MM.1S (cell line): ENCODE data around the gene C10orf90.

Experiments used
- DNase-seq: peaks from one replicate; pipeline ENCODE4 v3.0.0-alpha.2; 2015
- H2AFZ ChIP-seq: fragments of 300-600 bp; sonication (generic); 2 replicates; pipeline ENCODE4 v1.6.0; 2016; ENCODE audit warnings: antibody characterized with exemption, low read length
- H3F3A ChIP-seq: fragments of 300-600 bp; sonication (generic); 2 replicates; pipeline ENCODE4 v1.6.1; 2016; ENCODE audit warnings: mild to moderate bottlenecking, antibody characterized with exemption, low read length, moderate library complexity, mixed read lengths; ENCODE audit not compliant: insufficient read depth
- H3K27ac ChIP-seq: fragments of 300-600 bp; sonication (generic); 2 replicates; pipeline ENCODE4 v1.5.1; 2016; ENCODE audit warnings: mild to moderate bottlenecking, low read length
- H3K27me3 ChIP-seq: fragments of 300-600 bp; sonication (generic); replicated peaks from 2 replicates; pipeline ENCODE4 v1.6.0; 2016; ENCODE audit warnings: low read length; ENCODE audit not compliant: insufficient read depth
- H3K36me3 ChIP-seq: fragments of 300-600 bp; sonication (generic); replicated peaks from 2 replicates; pipeline ENCODE4 v1.6.1; 2016; ENCODE audit warnings: mild to moderate bottlenecking, low read length, mixed read lengths; ENCODE audit not compliant: insufficient read depth
- H3K4me1 ChIP-seq: fragments of 300-600 bp; sonication (generic); 2 replicates; pipeline ENCODE4 v1.6.1; 2016; ENCODE audit warnings: low read length, mixed read lengths
- H3K4me2 ChIP-seq: fragments of 300-600 bp; sonication (generic); 2 replicates; pipeline ENCODE4 v1.6.0; 2016; ENCODE audit warnings: low read depth, low read length
- H3K4me3 ChIP-seq: fragments of 300-600 bp; sonication (generic); 2 replicates; pipeline ENCODE4 v1.5.1; 2016; ENCODE audit warnings: low read length, mixed read lengths
- H3K79me2 ChIP-seq: fragments of 300-600 bp; sonication (generic); 2 replicates; pipeline ENCODE4 v1.6.1; 2016; ENCODE audit warnings: mixed run types, low read length, mixed read lengths
- H3K9ac ChIP-seq: fragments of 300-600 bp; sonication (generic); 2 replicates; pipeline ENCODE4 v1.6.1; 2016; ENCODE audit warnings: low read length, mixed read lengths
- H3K9me2 ChIP-seq: fragments of 300-600 bp; sonication (generic); replicated peaks from 2 replicates; pipeline ENCODE4 v1.6.1; 2016; ENCODE audit warnings: mild to moderate bottlenecking, low read length, mixed read lengths; ENCODE audit not compliant: insufficient read depth
- H3K9me3 ChIP-seq: fragments of 300-600 bp; sonication (generic); replicated peaks from 2 replicates; pipeline ENCODE4 v1.6.1; 2016; ENCODE audit warnings: mild to moderate bottlenecking, low read length, mixed read lengths; ENCODE audit not compliant: insufficient read depth
- H4K20me1 ChIP-seq: fragments of 300-600 bp; sonication (generic); 2 replicates; pipeline ENCODE4 v1.6.1; 2016; ENCODE audit warnings: mild to moderate bottlenecking, low read length, moderate library complexity, mixed read lengths; ENCODE audit not compliant: insufficient read depth
- CTCF ChIP-seq: fragments of 300-600 bp; sonication (generic); IDR thresholded peaks from 2 replicates; pipeline ENCODE4 v1.5.1; 2016; ENCODE audit warnings: antibody characterized with exemption, low read length, mixed read lengths
- EZH2 ChIP-seq: fragments of 300-600 bp; sonication (generic); optimal IDR thresholded peaks from 2 replicates; pipeline ENCODE3; 2017; ENCODE audit warnings: low read depth, mild to moderate bottlenecking, antibody characterized with exemption, low read length, mixed read lengths
- EZH2phosphoT487 ChIP-seq: fragments of 300-600 bp; sonication (generic); IDR thresholded peaks from 2 replicates; pipeline ENCODE4 v1.6.1; 2018; ENCODE audit warnings: antibody characterized with exemption, low read length

C10orf90 gene

DNA sequence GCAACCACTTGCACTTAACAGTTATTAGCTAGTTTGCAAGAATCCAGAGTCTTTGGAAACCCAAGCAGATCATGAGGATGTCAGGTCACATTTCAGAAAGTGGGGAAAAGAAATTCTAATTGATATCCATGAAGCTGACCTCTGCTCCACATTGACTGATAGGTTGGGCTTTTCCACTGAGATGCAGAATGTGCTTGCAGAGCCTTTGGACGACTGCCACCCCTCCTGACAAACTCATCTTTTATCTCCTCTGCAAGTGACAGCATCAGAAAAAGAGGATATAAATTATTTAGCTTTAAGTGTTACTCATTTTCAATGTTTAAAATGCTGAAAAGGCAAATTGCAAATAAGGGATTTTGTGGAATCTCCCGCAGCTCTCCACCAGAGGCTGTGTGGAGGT, 75.3 kb downstream of the C10orf90 start:
- Histone ChIP-seq H3K27me3 (no peaks in the 10 kb centered on the region), H3K36me3 (no peaks in the 10 kb centered on the region), H4K20me1 (no peaks in the 10 kb centered on the region), H3K9me2 (no peaks in the 10 kb centered on the region), H3K27ac (no peak overlapping the region), H3F3A (no peaks in the 10 kb centered on the region), H3K4me3 (no peak overlapping the region), H3K79me2 (no peaks in the 10 kb centered on the region), H3K4me2 (no peak overlapping the region), H2AFZ (no peak overlapping the region), H3K9me3 (no peaks in the 10 kb centered on the region), H3K9ac (no peak overlapping the region), H3K4me1 (no peaks in the 10 kb centered on the region)
- no peak for DNase-seq
- TF ChIP-seq EZH2phosphoT487 (no peak), CTCF (no peak), EZH2 (no peak)

DNA sequence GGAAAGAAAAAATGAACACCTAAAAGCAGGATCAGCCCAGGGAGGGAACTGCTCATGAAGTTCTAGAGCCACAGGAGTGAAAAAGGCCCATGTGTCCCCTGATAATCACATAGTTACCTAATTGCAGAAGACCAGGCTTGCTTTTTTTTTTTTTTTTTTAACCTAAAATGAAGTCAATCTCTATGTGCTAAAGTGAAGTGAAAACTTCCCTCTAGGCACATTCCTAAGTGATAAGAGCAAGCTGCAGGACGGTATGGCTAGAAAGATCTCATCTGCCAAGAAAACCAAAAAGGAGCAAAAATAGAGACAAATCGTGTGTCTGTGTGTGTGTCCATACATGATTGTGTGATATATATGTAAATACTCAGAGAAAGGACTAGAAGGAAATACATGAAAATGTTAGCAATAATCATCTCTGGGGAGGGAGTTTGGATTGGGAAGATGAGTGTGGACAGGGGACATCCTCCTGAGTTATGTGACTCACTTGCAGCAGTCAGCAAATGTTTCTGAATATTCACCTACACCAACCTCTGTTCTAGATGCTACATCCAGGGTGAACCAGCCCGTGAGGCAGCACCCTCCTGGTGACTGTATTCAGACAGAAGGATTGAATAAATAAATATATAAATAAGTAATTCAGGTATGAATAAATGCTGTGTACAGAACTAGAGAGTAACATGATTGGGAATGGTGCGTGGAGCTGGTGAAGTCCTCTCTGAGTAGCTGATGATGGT, 76.4 kb downstream of the C10orf90 start:
- H3K4me1 ChIP-seq = no peaks in the 10 kb centered on the region
- no peaks in the 10 kb centered on the region for H3F3A ChIP-seq
- DNase-seq = no peak
- no peaks in the 10 kb centered on the region for H3K9me3 ChIP-seq
- H3K9ac ChIP-seq = no peak overlapping the region
- no peak overlapping the region for H3K4me2 ChIP-seq
- H3K36me3 ChIP-seq = no peaks in the 10 kb centered on the region
- H3K4me3 ChIP-seq = no peak overlapping the region
- H4K20me1 ChIP-seq = no peaks in the 10 kb centered on the region
- H2AFZ ChIP-seq = no peak overlapping the region
- H3K27ac ChIP-seq = no peak overlapping the region
- no peak for TF ChIP-seq EZH2phosphoT487
- no peaks in the 10 kb centered on the region for H3K27me3 ChIP-seq
- no peaks in the 10 kb centered on the region for H3K9me2 ChIP-seq
- H3K79me2 ChIP-seq = no peaks in the 10 kb centered on the region

- H3K27ac ChIP-seq = no peak overlapping the region
- H3F3A ChIP-seq = no peaks in the 10 kb centered on the region
- H3K4me3 ChIP-seq = no peak overlapping the region
- DNase-seq = no peak
- H3K9me3 ChIP-seq = no peaks in the 10 kb centered on the region
- H3K9me2 ChIP-seq = no peaks in the 10 kb centered on the region
- H3K36me3 ChIP-seq = no peaks in the 10 kb centered on the region
- H3K9ac ChIP-seq = no peak overlapping the region
- TF ChIP-seq EZH2phosphoT487 (no peak), CTCF (no peak), EZH2 (no peak)
- H4K20me1 ChIP-seq = no peaks in the 10 kb centered on the region
- H2AFZ ChIP-seq = no peak overlapping the region
- H3K79me2 ChIP-seq = no peaks in the 10 kb centered on the region
- H3K4me1 ChIP-seq = no peaks in the 10 kb centered on the region
- no peak overlapping the region for H3K4me2 ChIP-seq
- no peaks in the 10 kb centered on the region for H3K27me3 ChIP-seq
Observed at GRCh38 chr10:126592901-126593300, 77.6 kb downstream of the C10orf90 start.

DNA sequence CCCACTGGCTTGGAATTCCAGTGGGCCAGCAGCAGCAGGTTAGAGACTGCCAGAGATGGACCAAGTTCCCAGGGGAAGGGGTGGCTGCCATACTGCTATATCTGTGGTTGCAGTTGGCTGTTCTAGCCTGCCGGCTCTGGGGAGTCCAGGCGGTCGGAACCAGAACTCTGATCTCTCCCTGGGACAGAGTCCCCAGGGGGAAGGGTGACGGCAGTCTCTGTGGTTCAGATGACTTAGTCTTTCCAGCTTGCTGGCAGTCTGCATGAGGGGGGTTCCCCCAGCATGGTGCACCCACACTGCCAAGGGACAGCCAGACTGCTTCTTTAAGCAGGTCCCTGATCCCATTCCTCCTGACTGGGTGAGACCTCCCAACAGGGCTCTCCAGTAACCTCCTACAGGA, 82.5 kb downstream of the C10orf90 start:
- Histone ChIP-seq H3K36me3 (no peaks in the 10 kb centered on the region), H3F3A (no peaks in the 10 kb centered on the region), H3K79me2 (no peaks in the 10 kb centered on the region), H3K4me3 (no peak overlapping the region), H3K9ac (no peak overlapping the region), H3K4me1 (no peaks in the 10 kb centered on the region), H3K9me2 (no peaks in the 10 kb centered on the region), H2AFZ (no peak overlapping the region), H3K4me2 (no peak overlapping the region), H3K27me3 (no peaks in the 10 kb centered on the region), H3K27ac (no peak overlapping the region), H4K20me1 (no peaks in the 10 kb centered on the region), H3K9me3 (no peaks in the 10 kb centered on the region)
- DNase-seq = no peak
- TF ChIP-seq CTCF (no peak), EZH2 (no peak), EZH2phosphoT487 (no peak)
